Measurements from ENCODE around the gene MFAP3.
"Not testable (repeated sequence)": the region's sequence is repeated elsewhere in the genome, so short reads cannot be mapped to it uniquely, and the experiment has no call there.

The MFAP3 gene
- long read RNA-seq, donor 1: 0 reads
- long read RNA-seq, donor 2, partial matches to known transcripts: 0 of 2 reads
- long read RNA-seq, donor 2, other reads (novel, unspliced or antisense): 0 of 2 reads
- long read RNA-seq, donor 3, partial matches to known transcripts: 0 of 3 reads
- long read RNA-seq, donor 3, other reads (novel, unspliced or antisense): 0 of 3 reads
- long read RNA-seq, donor 4, partial matches to known transcripts: 0 of 6 reads
- long read RNA-seq, donor 4, other reads (novel, unspliced or antisense): 0 of 6 reads
- long read RNA-seq, donor 5, partial matches to known transcripts: 0 of 4 reads
- long read RNA-seq, donor 5, other reads (novel, unspliced or antisense): 0 of 4 reads
- long read RNA-seq, donor 6, partial matches to known transcripts: 0 of 2 reads
- long read RNA-seq, donor 6, other reads (novel, unspliced or antisense): 0 of 2 reads
- long read RNA-seq, donor 7, transcript MFAP3-212 (3 exons, 643 nt): major isoform, 10 of 37 reads
- long read RNA-seq, donor 7, partial matches to known transcripts: 25 of 37 reads
- long read RNA-seq, donor 7, other reads (novel, unspliced or antisense): 0 of 37 reads
- long read RNA-seq, donor 8, transcript MFAP3-212 (3 exons, 643 nt): major isoform, 9 of 9 reads
- long read RNA-seq, donor 8, partial matches to known transcripts: 0 of 9 reads
- long read RNA-seq, donor 8, other reads (novel, unspliced or antisense): 0 of 9 reads

GRCh38 chr5:154038707-154039457, at the start of gene MFAP3, which contains the start of gene FAM114A2:
Gene MFAP3, plus strand, starts transcription at chr5:154038967. Its CDS starts 10,756 bp downstream, at chr5:154049723.
Gene FAM114A2, minus strand, starts transcription at chr5:154038910. Its CDS starts 3,957 bp downstream, at chr5:154034953.
- peak; percentile 84 for DNase-seq

DNA sequence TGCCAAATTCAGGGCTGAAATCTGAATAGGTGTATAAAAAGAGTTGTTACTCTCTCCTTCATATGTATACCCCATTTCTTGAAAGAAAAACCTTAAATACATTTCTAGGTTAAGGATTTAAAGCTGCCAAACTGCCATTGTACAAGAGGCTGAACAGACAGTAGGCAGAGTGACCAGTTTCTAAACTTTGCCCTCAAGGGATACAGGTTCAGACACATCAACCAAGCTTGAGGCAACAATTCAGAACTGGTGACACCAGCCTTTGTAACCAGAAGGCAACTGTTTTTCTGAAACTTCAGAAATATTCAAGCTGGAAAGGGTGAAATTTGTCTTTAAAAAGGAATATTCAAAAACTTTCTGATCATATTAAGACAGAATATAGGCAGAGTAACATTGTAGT, 47.6 kb upstream of the MFAP3 start:
- DNase-seq: no peak

DNA sequence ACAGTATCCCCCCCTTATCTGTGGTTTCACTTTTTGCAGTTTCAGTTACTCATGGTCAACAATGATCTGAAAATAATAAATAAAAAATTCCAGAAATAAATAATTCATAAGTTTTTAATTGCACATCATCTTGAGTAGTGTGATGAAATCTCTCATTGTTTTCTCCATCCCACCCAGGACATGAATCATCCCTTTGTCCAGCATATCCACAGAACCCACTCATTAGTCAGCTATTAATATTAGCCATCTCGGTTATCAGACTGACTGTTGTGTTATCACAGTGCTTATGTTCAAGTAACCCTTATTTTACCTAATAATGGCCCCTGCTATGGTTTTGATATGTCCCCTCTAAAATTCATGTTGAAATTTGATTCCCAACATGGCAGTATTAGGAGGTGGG, 40.8 kb upstream of the MFAP3 start:
- DNase-seq: no peak

- no peak for DNase-seq
Observed at GRCh38 chr5:153998768-153999167, 40.0 kb upstream of the MFAP3 start.

- no peak for DNase-seq
Observed at GRCh38 chr5:153999995-154000394, 38.8 kb upstream of the MFAP3 start.

DNA sequence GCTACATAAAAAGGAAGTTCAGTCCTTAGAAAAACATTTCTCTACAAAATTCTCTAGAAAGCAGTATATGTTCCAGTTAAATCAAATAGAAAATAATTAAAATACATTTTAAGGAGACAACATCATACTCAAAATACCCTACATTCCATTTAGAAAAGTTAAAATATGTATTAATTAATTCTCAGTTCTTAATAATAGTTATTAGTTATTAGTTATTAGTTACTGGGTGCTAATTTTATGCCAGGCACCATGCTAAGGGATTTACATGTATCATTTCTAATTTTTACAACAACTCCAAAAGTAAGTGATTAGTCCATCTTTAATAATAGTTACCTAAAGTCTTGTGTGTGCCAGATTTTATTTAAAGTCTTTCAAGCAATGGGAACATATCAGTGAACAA, 38.1 kb upstream of the MFAP3 start:
- DNase-seq: no peak

- no peak for DNase-seq
Observed at GRCh38 chr5:154002093-154002492, 36.7 kb upstream of the MFAP3 start.

DNA sequence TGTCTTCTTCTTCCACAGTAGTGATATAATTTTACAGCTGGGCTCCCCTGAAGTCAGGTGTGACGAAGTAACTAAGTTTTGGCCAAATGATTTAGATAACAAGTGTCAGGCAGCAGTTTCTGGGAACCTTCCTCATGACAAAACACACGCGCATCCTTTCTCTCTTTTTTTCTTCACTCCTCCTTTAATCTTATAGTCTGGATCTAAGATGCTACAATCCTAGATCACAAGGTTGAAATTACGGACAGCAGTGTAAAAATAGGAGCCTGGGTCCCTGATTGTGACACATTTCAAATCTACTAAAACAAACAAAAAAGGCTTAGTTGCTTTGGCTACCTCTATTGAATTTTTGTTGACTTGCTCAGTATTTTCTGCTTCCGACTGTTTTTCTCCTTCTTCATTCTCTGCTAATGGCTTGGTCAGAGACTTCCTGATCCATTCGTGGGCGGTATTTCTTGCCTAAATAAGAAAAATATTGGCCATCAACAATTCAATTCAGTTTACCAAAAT, 36.2 kb upstream of the MFAP3 start:
- DNase-seq: no peak

DNA sequence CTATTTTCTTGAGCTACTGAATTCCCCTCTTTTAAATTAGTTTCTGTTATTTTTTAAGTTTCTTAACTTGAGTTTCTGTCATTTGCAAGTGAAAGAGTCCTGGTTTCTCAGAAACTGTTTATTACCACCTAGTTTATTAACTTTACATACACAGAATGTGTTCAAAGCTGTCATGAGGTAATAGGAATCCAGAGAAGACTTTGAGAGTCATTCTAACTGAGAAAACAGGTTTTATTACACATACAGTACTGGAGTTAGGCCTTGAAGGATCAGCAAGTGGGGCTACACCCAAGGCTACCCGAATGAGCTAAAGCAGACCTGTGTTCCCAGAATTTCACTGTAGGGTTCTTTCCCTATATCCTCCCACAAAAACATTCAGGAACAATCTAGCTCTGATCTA, 33.1 kb upstream of the MFAP3 start:
- DNase-seq: no peak

DNA sequence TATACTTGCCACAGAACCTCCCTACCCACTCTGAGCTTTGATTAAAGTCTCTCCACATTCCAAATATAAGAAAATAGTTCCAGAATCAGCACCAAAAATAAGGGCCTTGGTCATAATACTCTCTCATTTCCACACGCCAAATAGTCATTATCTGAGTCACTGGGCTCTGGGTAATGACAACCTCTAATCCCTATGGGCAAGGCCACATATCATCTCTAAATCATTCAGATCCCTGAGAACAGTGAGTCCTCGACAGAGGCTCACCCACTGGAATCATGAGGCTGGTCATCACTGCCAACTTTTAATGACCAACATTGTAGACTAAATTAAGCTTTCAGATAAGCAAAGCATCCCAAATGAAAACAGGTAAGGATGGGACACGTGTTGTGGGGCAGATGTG, 28.1 kb upstream of the MFAP3 start:
- DNase-seq: no peak

DNA sequence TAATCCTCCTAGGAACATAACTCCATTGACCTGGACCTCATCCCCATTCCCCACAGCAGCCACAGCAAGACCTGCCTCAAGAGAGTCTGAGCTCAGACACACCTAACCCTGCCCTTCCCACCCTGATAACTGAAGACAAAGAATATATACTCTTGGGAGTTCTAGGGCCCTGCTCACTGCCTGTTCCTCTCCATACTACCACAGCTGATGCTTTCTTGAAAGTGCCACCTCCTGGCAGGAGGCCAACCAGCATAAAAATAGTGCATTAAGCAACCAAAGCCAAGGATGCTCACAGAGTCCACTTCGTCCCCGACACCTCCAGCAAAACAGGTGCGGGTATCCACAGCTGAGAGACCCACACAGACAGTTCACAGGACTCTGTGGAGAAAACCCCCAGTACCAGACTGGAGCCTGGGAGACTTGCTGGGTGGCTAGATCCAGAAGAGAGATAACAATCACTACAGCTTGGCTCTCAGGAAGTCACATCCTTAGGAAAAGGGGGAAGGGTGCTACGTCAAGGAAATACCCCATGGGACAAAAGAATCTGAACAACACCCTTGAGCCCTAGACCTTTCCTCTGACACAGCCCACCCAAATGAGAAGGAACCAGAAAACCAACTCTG, 23.6 kb upstream of the MFAP3 start:
- DNase-seq: no peak

DNA sequence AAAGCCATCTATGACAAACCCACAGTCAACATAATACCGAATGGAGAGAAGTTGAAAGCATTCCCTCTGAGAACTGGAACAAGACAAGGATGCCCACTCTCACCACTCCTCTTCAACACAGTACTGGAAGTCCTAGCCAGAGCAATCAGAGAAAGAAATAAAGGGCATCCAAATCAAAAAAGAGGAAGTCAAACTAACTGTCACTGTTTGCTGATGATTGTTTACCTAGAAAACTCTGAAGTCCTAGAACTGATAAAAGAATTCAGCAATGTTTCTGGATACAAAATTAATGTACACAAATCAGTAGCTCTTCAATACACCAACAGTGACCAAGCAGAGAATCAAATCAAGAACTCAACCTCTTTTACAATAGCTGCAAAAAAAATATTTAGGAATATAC, 19.8 kb upstream of the MFAP3 start:
- DNase-seq: not testable (repeated sequence)

GRCh38 chr5:154025951-154026350, 12.8 kb upstream of the MFAP3 start:
- no peak for DNase-seq

- DNase-seq: no peak
Observed at GRCh38 chr5:154031937-154032489, 6.8 kb upstream of the MFAP3 start.

DNA sequence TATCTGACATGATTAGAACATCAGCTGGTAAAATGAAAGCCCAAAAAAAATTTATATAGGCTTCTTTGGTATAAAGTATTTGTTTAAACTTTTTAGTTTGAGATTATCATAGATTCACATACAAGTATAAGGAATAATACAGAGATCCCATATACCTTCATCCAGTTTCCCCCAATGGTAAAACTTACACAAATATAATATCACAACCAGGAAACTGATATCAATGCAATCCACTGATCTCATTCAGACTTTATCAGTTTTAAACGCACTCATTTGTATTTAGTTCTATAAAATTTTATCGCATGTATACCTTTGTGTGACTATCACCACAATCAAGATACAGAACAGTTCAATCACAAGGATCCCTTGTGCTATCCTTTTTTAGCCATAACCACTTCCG, 3.8 kb upstream of the MFAP3 start:
- no peak for DNase-seq

GRCh38 chr5:154038261-154038706, 483 bp upstream of the MFAP3 start:
- peak; percentile 83 for DNase-seq

- DNase-seq: no peak
Observed at GRCh38 chr5:154039458-154039829, 677 bp downstream of the MFAP3 start.

DNA sequence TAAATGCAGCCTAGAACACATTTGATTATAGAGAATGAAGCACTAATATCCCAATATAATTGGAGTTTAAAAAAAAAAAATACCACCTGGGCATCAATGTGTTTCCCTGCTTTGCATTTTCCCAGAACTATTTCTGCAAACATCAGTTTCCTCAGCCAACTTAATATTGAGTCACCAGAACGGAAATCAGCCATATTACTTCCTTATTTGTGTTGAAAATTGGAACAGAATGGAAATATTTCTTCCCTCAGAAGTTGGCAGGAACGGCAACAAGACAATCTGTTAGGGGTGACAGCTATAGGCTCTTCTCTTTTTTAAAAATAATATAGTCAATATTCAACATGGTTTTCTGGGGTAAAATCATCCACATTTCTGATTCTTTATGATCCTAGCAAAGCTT, 4.0 kb downstream of the MFAP3 start:
- no peak for DNase-seq

- no peak for DNase-seq
Observed at GRCh38 chr5:154044099-154044498, 5.3 kb downstream of the MFAP3 start.

GRCh38 chr5:154044581-154044980, 5.8 kb downstream of the MFAP3 start:
- DNase-seq: no peak

- DNase-seq: no peak
Observed at GRCh38 chr5:154046486-154046885, 7.7 kb downstream of the MFAP3 start.

DNA sequence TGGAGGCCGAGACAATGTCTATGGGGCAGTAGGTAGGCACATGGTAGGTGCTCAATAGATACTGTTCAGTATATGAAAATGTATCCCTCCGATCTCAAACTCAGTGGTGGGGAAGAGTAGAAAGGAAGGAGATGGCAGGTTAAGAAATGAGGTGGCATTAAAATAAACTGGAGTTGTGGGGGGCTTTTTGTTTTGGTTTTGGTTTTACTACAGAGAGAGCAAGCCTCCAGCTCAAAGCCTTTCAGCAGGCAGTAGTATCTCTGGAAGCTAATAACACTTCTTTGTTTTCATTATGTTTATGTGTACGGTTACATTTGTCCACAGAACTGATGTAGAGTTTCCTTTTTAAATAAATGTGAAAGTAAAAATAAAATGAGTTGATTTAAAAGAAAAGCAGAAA, 8.6 kb downstream of the MFAP3 start:
- DNase-seq: no peak
